Sigmoid colon (tissue), 7 donors: ENCODE measurements around the gene ECD. TPM values are rescaled to one million over a fixed set of nuclear protein-coding genes. Genes with fewer than 3 reads are reported as not detected.

Experiments used
- DNase-seq: peaks from one replicate; pipeline ENCODE4 v3.0.0-alpha.2; 2019
- H3K27ac ChIP-seq, 4 donors: fragments of 200-600 bp; sonication (generic); one replicate each; pipeline ENCODE4 v1.5.1; 2016 to 2019; ENCODE audit warnings: mild to moderate bottlenecking in 1 of 4
- H3K27me3 ChIP-seq, 3 donors: fragments of 200-600 bp; sonication (generic); one replicate each; pipeline ENCODE4 v1.5.1; 2019; ENCODE audit warnings: mild to moderate bottlenecking in 1 of 3
- H3K36me3 ChIP-seq, 4 donors: fragments of 200-600 bp; sonication (generic); one replicate each; pipeline ENCODE4 v1.5.1; 2016 to 2019
- H3K4me1 ChIP-seq, 4 donors: fragments of 200-600 bp; sonication (generic); one replicate each; pipeline ENCODE4 v1.5.1; 2017 to 2019
- H3K4me3 ChIP-seq, 4 donors: fragments of 200-600 bp; sonication (generic); one replicate each; pipeline ENCODE4 v1.5.1; 2017 to 2019; ENCODE audit warnings: mild to moderate bottlenecking in 2 of 4, moderate library complexity in 1 of 4
- H3K9me3 ChIP-seq, 4 donors: fragments of 200-600 bp in 3 of 4; sonication (generic) in 3 of 4; one replicate each; pipeline versions ENCODE4 v1.5.1 to v1.6.1; 2013 to 2019
- CTCF ChIP-seq, 4 experiments: fragments of 450-650 bp in 3 of 4; fragments of 200-600 bp in 1 of 4; IDR thresholded peaks; one replicate each; pipeline ENCODE4 v1.5.1; 2016 to 2019; ENCODE audit warnings: antibody characterized with exemption in 4 of 4, mild to moderate bottlenecking in 3 of 4, moderate library complexity in 2 of 4
- EP300 ChIP-seq, 4 donors: sonication (generic); formaldehyde crosslinking; IDR thresholded peaks; one replicate each; pipeline ENCODE4 v1.6.1; 2017; ENCODE audit warnings: antibody characterized with exemption in 4 of 4
- POLR2A ChIP-seq, 2 donors: fragments of 450-650 bp; IDR thresholded peaks; one replicate each; pipeline ENCODE4 v1.6.1; 2016; ENCODE audit warnings: antibody characterized with exemption in 2 of 2, mild to moderate bottlenecking in 2 of 2, moderate library complexity in 2 of 2
- POLR2AphosphoS5 ChIP-seq, 4 donors: sonication (generic); formaldehyde crosslinking; IDR thresholded peaks; one replicate each; pipeline ENCODE4 v1.6.1; 2017; ENCODE audit warnings: antibody characterized with exemption in 4 of 4
- WGBS, 2 donors: extraction: QIAGEN DNeasy Blood & Tissue Kit; methylation state at CpG; one replicate each; pipeline ENCODE4 v1.1.7; 2013; 5-methylcytosine and 5-hydroxymethylcytosine counted together
- intact Hi-C: fragments of 100-400 bp; cut with DNase I; formaldehyde crosslinking; loops from one replicate; pipeline ENCODE4 v1.15.1; 2023
- polyA plus RNA-seq, 3 donors: library from polyadenylated mRNA; stranded (reverse); fragments of 200-250 nt; gene quantifications; one replicate each; pipeline ENCODE4 v1.2.3, GENCODE V29; 2013
- total RNA-seq, 4 donors: library from RNA; depleted of rRNA; stranded (reverse); fragments of >200 nt; gene quantifications; one replicate each; pipeline ENCODE4 v1.1.0, GENCODE V29; 2016
- donor health status: healthy with polysubstance abuse.
- donor health status: Bipolar disorder and iron deficiency.
- donor health status: healthy.

Gene ECD
- total and polyA plus RNA-seq, 7 donors: 7.6 to 39.1 (median 28.0) TPM

DNA sequence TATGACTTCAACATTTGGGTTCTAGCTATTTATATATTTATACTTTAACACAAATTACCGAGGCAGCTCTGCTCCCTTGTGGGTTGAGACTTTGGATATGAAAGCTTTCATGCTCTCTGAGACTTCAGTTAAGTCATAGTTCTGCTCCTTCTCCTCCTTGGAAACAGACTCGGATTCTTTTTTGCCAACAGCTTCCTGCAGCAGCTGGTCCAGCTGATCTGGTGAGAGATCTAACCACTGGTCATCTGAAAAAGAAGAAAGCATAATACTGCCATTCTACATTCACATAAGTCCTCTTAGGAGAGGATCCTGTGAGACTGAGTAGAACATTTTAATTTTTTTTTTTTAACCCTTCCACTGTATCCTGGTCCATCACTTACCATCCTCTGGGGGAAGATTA is 28.6 kb downstream of the ECD start:
- TF ChIP-seq POLR2A (IDR thresholded peaks at IDR 0.05) (no peak), EP300 (IDR thresholded peaks at IDR 0.05) (no peak), CTCF (IDR thresholded peaks at IDR 0.05) (no peak), POLR2AphosphoS5 (IDR thresholded peaks at IDR 0.05) (no peak)
- no peaks in the 10 kb centered on the region for H3K4me1 ChIP-seq
- no peaks in the 10 kb centered on the region for H3K27me3 ChIP-seq
- DNase-seq: no peak
- intact Hi-C loops: no loop called here
- H3K4me3 ChIP-seq: no peak overlapping the region
- H3K36me3 ChIP-seq: peaks cover 30 to 99% (median 49%) of the 10 kb centered on the region in 4 donors
- no peak overlapping the region for H3K27ac ChIP-seq
- WGBS, 2 donors: 57 to 84% methylated on average over 2 of the region's 2 CpGs
- no peaks in the 10 kb centered on the region for H3K9me3 ChIP-seq

DNA sequence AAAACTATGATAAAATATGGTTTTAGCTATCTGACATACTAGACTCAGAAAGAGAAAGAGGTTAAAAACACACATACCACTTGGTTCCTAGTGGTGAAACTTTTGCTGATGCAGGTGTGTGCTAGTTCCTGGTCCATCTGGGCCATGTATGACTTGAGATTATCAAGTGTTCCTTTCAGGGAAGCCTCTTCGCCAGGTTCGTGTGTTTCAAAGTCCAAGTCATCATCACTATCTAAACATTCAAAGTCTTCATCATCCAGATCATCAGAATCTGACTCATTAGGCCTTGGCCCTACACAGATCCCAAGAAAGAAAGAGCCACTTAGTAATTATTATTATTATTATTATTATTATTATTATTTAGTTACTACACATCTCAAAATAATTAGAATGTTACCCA is 31.2 kb downstream of the ECD start:
- intact Hi-C loops: no loop called here
- 78 to 88% methylated on average over 2 of the region's 2 CpGs for WGBS, 2 donors
- H3K27me3 ChIP-seq: no peaks in the 10 kb centered on the region
- no peak overlapping the region for H3K4me3 ChIP-seq
- no peak for DNase-seq
- H3K4me1 ChIP-seq: no peaks in the 10 kb centered on the region
- peaks cover 18 to 99% (median 49%) of the 10 kb centered on the region in 4 donors for H3K36me3 ChIP-seq
- no peaks in the 10 kb centered on the region for H3K9me3 ChIP-seq
- TF ChIP-seq POLR2A (IDR thresholded peaks at IDR 0.05): no peak
- no peak for TF ChIP-seq CTCF (IDR thresholded peaks at IDR 0.05)
- TF ChIP-seq EP300 (IDR thresholded peaks at IDR 0.05): no peak
- no peak for TF ChIP-seq POLR2AphosphoS5 (IDR thresholded peaks at IDR 0.05)
- H3K27ac ChIP-seq: no peak overlapping the region

DNA sequence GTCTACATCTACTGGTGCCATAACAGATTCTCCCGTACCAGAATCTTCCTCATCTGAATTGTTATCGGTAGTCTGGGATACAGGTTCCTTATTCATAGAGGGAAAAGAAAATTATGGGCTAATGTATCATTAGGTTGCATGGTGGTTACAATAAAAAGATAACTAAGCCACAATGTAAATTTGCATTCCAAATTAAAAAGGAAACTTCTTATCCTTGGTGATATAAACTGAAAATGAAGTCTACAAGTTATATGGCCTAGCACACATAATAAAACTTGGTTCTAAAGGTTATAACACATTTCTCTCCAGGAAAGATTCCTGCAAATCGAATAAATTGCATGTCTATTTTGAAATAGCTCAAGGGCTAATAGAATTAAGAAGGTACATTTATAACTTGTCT is 33.1 kb downstream of the ECD start:
- intact Hi-C loops: no loop called here
- 23 to 68% methylated on average over 3 of the region's 3 CpGs for WGBS, 2 donors
- H3K36me3 ChIP-seq: peaks cover 17 to 100% (median 50%) of the 10 kb centered on the region in 4 donors

DNA sequence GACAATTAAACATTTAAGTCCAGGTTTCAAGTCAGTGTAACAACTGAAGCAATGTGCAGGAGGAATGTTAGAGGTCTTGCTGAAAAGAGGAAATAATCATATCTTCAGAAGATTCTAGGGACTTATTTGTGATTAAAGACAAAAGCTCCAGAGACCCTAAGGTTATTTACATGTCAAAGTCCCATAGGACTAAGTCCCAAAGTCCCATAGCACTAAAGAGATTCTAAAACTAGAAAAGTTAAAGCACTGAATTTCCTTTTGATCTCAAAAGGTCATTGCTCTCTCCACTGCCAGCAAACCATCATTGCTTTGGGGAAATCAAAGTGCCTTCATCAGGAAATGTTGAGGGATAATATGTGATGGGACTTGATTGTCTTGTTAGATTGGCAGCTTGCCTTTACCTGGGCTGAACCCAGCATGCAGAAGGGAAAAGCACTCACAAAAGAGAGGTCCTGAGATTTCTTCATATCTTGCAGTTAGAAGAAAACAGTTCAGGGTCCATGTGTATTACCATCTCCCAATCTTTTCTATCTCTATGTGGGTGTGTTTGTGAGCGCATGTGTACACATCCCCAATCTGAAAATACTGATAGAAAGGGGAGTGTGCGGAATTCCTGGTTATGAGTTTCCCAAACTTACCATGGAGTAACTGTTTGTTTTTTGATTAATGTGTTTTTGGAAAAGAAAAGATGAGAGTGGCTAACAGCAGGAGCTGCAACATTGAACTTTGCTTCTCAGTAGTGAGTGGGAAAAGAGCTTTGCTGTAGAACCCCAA is 35.7 kb downstream of the ECD start:
- DNase-seq: no peak
- WGBS, 2 donors: 99 to 100% methylated on average over 2 of the region's 2 CpGs

More for the DNA sequence above, 33.1 kb downstream of the ECD start:
- Histone ChIP-seq H3K27me3 (no peaks in the 10 kb centered on the region), H3K4me3 (no peak overlapping the region), H3K27ac (no peak overlapping the region), H3K4me1 (no peaks in the 10 kb centered on the region), H3K9me3 (no peaks in the 10 kb centered on the region)
- DNase-seq: no peak
- no peak for TF ChIP-seq POLR2A (IDR thresholded peaks at IDR 0.05)

More for the DNA sequence above, 35.7 kb downstream of the ECD start:
- no peak overlapping the region for H3K4me3 ChIP-seq
- no peaks in the 10 kb centered on the region for H3K27me3 ChIP-seq
- H3K4me1 ChIP-seq: no peaks in the 10 kb centered on the region
- no peak overlapping the region for H3K27ac ChIP-seq
- TF ChIP-seq CTCF (IDR thresholded peaks at IDR 0.05) (no peak), EP300 (IDR thresholded peaks at IDR 0.05) (no peak), POLR2AphosphoS5 (IDR thresholded peaks at IDR 0.05) (no peak), POLR2A (IDR thresholded peaks at IDR 0.05) (no peak)
- H3K9me3 ChIP-seq: no peaks in the 10 kb centered on the region
- intact Hi-C loops: no loop called here
- H3K36me3 ChIP-seq: peaks cover 5 to 100% (median 40%) of the 10 kb centered on the region in 4 donors
